ENCODE results near the gene MSRB1.

MSRB1 gene

GRCh38 chr16:1975432-1976215 is 32.6 kb upstream of the MSRB1 start:
- no peak overlapping the region for H3K4me3 ChIP-seq (ENCODE audit: low read length)
- peaks cover 22% of the 10 kb centered on the region for H3K4me1 ChIP-seq (ENCODE audit: control insufficient read depth, low read length)
- peaks cover 7% of the 10 kb centered on the region for H3K27me3 ChIP-seq (ENCODE audit: control insufficient read depth, low read length)
- H3K4me2 ChIP-seq (ENCODE audit: low read length), result no peak overlapping the region
- H3K27ac ChIP-seq (ENCODE audit: low read depth, low read length), result no peak overlapping the region
- H4K20me1 ChIP-seq (ENCODE audit: control insufficient read depth, insufficient read depth, low read depth, low read length), result no peaks in the 10 kb centered on the region
- H3K9me3 ChIP-seq (ENCODE audit: control insufficient read depth, insufficient read depth, low read length), result no peaks in the 10 kb centered on the region
- H3F3A ChIP-seq (ENCODE audit: control insufficient read depth, insufficient read depth), result no peaks in the 10 kb centered on the region
- peaks cover 39% of the 10 kb centered on the region for H3K79me2 ChIP-seq (ENCODE audit: control insufficient read depth, low read length)
- H3K9me2 ChIP-seq (replicated peaks; ENCODE audit: control insufficient read depth, low read length), result no peaks in the 10 kb centered on the region
- peaks cover 60% of the 10 kb centered on the region for H3K36me3 ChIP-seq (ENCODE audit: control insufficient read depth, low read length)
- TF ChIP-seq EZH2phosphoT487 (IDR thresholded peaks at IDR 0.05; ENCODE audit: borderline replicate concordance, low read length), result no peak
- no peak for TF ChIP-seq CTCF (IDR thresholded peaks at IDR 0.05; ENCODE audit: low read depth, low read length, poor library complexity, severe bottlenecking)

- no peaks in the 10 kb centered on the region for H3K9me3 ChIP-seq (ENCODE audit: control insufficient read depth, insufficient read depth, low read length)
- H3K36me3 ChIP-seq (ENCODE audit: control insufficient read depth, low read length), result peaks cover 60% of the 10 kb centered on the region
- peaks cover 26% of the 10 kb centered on the region for H3K4me1 ChIP-seq (ENCODE audit: control insufficient read depth, low read length)
- H3K4me3 ChIP-seq (ENCODE audit: low read length), result no peak overlapping the region
- H3K9me2 ChIP-seq (replicated peaks; ENCODE audit: control insufficient read depth, low read length), result no peaks in the 10 kb centered on the region
- TF ChIP-seq CTCF (IDR thresholded peaks at IDR 0.05; ENCODE audit: low read depth, low read length, poor library complexity, severe bottlenecking) (no peak), EZH2phosphoT487 (IDR thresholded peaks at IDR 0.05; ENCODE audit: borderline replicate concordance, low read length) (no peak)
- H4K20me1 ChIP-seq (ENCODE audit: control insufficient read depth, insufficient read depth, low read depth, low read length), result no peaks in the 10 kb centered on the region
- no peak overlapping the region for H3K27ac ChIP-seq (ENCODE audit: low read depth, low read length)
- H3K4me2 ChIP-seq (ENCODE audit: low read length), result no peak overlapping the region
- 0 out of 2 replicates have a peak, but pooled peaks cover 1% of the 10 kb centered on the region for H3K27me3 ChIP-seq (ENCODE audit: control insufficient read depth, low read length)
- H3F3A ChIP-seq (ENCODE audit: control insufficient read depth, insufficient read depth), result peaks cover 5% of the 10 kb centered on the region
- peaks cover 39% of the 10 kb centered on the region for H3K79me2 ChIP-seq (ENCODE audit: control insufficient read depth, low read length)
These were observed 31.4 kb upstream of the MSRB1 start for GRCh38 chr16:1974157-1975070.

- peaks cover 39% of the 10 kb centered on the region for H3K79me2 ChIP-seq (ENCODE audit: control insufficient read depth, low read length)
- H3K9me2 ChIP-seq (replicated peaks; ENCODE audit: control insufficient read depth, low read length), result no peaks in the 10 kb centered on the region
- H3K36me3 ChIP-seq (ENCODE audit: control insufficient read depth, low read length), result peaks cover 59% of the 10 kb centered on the region
- no peak overlapping the region; the same call in 1 of the 2 replicates for H3K4me3 ChIP-seq (ENCODE audit: low read length)
- H3K9me3 ChIP-seq (ENCODE audit: control insufficient read depth, insufficient read depth, low read length), result no peaks in the 10 kb centered on the region
- H3K4me2 ChIP-seq (ENCODE audit: low read length), result peak overlapping the region; percentile 97; the same call in 1 of the 2 replicates
- peaks cover 5% of the 10 kb centered on the region for H3F3A ChIP-seq (ENCODE audit: control insufficient read depth, insufficient read depth)
- TF ChIP-seq CTCF (IDR thresholded peaks at IDR 0.05; ENCODE audit: low read depth, low read length, poor library complexity, severe bottlenecking) (no peak), EZH2phosphoT487 (IDR thresholded peaks at IDR 0.05; ENCODE audit: borderline replicate concordance, low read length) (no peak)
- no peaks in the 10 kb centered on the region for H3K27me3 ChIP-seq (ENCODE audit: control insufficient read depth, low read length)
- H3K4me1 ChIP-seq (ENCODE audit: control insufficient read depth, low read length), result peaks cover 26% of the 10 kb centered on the region
- H3K27ac ChIP-seq (ENCODE audit: low read depth, low read length), result no peak overlapping the region
- H4K20me1 ChIP-seq (ENCODE audit: control insufficient read depth, insufficient read depth, low read depth, low read length), result no peaks in the 10 kb centered on the region
These were observed 30.6 kb upstream of the MSRB1 start for GRCh38 chr16:1973461-1974156.

Measured in DOHH2 (cell line).